ENCODE results near the gene MTREX.

MTREX gene

DNA sequence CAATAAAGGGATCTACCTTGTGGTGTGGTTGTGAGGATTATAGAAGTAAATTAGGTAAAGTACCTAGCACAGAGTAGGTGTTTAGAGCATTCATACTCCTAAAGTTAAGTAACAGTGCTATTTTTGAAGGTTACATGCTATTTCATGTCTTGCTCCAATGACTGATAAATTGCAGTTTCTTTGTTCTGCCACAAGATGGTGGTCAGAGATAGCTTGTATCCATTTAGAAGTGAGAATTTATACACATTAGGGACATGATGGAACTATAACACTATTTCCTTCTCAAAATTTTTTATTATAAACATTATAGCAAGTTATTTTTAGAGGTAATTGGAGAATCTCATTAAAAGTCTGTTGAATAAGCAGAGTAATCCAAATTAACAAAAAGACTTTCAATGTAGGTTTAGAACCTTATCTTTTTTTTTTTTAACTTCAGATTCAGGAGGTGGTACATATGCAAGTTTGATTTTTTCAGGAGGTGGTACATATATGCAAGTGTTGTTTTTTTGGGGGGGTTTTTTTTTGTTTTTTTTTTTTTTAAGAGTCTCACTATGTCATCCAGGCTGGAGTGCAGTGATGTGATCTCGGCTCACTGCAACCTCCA lies 17.1 kb downstream of the MTREX start:
- no peak overlapping the region for H3K4me3 ChIP-seq (ENCODE audit: low read length)
- TF ChIP-seq, protein P1, sequence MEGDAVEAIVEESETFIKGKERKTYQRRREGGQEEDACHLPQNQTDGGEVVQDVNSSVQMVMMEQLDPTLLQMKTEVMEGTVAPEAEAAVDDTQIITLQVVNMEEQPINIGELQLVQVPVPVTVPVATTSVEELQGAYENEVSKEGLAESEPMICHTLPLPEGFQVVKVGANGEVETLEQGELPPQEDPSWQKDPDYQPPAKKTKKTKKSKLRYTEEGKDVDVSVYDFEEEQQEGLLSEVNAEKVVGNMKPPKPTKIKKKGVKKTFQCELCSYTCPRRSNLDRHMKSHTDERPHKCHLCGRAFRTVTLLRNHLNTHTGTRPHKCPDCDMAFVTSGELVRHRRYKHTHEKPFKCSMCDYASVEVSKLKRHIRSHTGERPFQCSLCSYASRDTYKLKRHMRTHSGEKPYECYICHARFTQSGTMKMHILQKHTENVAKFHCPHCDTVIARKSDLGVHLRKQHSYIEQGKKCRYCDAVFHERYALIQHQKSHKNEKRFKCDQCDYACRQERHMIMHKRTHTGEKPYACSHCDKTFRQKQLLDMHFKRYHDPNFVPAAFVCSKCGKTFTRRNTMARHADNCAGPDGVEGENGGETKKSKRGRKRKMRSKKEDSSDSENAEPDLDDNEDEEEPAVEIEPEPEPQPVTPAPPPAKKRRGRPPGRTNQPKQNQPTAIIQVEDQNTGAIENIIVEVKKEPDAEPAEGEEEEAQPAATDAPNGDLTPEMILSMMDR (conservative IDR thresholded peaks at IDR 0.05; ENCODE audit: low read length) = peak; percentile 79
- peak; percentile 68 for DNase-seq (ENCODE audit: low read depth)

DNA sequence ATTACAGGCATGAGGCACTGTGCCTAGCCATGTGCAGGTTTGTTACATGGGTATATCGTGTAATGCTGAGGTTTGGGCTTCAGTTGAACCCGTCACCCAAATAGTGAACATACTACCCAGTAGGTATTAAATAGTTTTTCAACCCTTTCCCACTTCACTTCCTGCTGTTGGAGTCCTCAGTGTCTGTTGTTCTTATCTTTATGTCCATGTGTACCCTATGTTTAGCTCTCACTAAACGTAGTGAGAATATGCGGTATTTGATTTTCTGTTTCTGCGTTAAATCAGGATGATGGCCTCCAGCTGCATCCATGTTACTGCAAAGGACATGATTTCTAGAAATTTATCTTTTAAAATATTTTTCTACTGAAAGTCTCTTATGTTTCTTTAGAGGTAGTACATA lies 17.8 kb downstream of the MTREX start:
- DNase-seq (ENCODE audit: low read depth) = no peak
- TF ChIP-seq, protein P1 (conservative IDR thresholded peaks at IDR 0.05; ENCODE audit: low read length) = no peak
- no peak overlapping the region for H3K4me3 ChIP-seq (ENCODE audit: low read length)

DNA sequence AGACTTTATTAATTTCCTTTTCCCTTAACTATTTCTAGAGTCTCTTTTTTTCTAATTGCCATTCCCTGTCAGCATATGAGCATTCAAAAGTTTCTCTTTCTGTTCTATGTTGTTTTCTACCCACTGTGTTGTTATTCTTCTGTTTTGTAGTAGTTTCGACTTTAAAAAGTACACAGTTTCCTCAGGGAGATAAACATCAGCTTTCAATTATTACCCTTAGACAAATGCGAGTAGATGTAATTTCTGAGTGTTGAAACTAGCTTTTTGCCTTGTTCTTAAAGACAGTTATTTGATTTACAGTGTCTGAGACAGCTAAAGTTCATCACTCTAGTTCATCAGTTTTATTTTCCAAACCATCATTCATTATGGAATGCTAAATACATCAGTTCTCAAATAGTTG lies 19.5 kb downstream of the MTREX start:
- no peak overlapping the region for H3K4me3 ChIP-seq (ENCODE audit: low read length)
- peak; percentile 16 for DNase-seq (ENCODE audit: low read depth)
- TF ChIP-seq, protein P1 (conservative IDR thresholded peaks at IDR 0.05; ENCODE audit: low read length) = no peak

DNA sequence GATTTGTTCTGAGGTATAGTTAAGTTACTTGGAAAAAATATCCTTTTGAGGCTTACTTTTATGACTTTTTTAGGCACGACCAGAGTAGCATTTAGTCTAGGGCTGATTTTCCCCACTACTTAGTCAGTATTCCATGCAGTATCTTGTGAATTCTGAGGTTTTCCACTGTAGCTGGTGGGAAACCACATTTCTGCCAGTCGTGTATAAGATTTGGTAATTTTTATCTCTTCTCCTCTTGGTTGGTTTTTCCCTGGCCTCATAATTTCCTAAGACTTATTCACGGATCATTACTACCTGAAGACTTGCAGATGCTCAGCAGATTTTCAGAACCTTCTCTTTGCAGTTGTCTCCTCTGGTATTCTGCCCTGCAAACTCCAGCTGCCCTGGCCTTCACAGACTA lies 23.5 kb downstream of the MTREX start:
- no peak for DNase-seq (ENCODE audit: low read depth)
- no peak overlapping the region for H3K4me3 ChIP-seq (ENCODE audit: low read length)
- TF ChIP-seq, protein P1 (conservative IDR thresholded peaks at IDR 0.05; ENCODE audit: low read length) = no peak

DNA sequence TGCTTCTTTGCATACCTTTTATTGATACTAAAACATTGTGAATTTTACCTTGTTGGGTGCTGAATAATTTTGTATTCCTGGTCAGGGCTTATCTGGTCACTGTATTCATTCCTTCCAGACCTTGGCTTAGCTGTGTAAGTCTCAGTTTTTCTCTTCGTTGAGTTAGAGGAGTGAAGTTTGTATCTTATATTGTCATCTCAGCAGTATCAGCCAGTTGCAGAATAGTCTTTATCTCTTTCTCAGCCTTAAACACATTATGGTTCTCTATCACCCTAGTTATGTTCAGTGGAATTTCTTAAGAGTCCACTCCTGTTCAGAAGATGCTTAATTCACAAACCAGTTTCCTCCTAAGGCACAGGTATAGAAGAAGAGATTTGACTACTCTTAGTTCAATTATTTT lies 25.2 kb downstream of the MTREX start:
- H3K4me3 ChIP-seq (ENCODE audit: low read length) = no peak overlapping the region
- TF ChIP-seq, protein P1 (conservative IDR thresholded peaks at IDR 0.05; ENCODE audit: low read length) = no peak
- DNase-seq (ENCODE audit: low read depth) = no peak

DNA sequence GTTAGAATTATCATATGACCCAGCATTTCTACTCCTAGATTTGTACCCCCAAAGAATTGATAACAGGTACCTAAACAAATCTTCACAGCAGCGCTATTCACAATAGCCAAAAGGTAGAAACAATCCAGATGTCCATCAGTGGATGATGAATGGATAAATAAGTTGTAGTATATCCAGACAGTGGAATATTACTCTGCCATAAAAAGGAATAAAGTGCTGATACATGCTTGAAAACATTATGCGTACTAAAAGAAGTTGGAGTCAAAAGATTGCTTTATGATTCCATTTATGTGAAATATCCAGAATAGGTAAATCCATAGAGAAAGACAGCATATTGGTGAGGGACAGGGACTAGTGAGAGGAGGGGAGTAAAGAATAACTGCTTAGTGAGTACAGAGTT lies 26.0 kb downstream of the MTREX start:
- TF ChIP-seq, protein P1 (conservative IDR thresholded peaks at IDR 0.05; ENCODE audit: low read length) = no peak
- no peak overlapping the region for H3K4me3 ChIP-seq (ENCODE audit: low read length)
- DNase-seq (ENCODE audit: low read depth) = no peak

DNA sequence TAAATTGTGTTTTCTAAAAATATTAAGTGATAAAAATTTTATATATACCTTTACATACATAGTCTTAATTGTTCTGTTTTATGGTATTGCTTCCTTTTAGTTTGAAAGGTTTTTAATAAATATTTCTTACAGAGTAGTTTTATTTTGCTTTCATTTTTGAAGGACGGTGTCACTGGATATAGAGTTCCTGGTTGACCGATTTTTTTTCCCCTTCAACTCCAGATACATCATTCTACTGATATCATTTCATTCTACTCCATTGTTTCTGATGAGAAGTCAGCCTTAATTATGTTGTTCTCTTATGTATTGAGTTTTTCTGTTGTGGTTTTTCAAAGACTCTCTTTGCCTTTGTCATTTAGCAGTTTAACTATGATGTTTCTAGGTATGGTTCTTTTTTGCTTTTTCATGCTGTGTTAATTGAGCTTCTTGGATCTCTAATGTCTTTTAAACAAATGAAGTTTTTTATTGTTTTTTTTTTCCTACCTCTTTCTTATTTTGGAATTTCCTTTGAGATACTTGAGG lies 30.4 kb downstream of the MTREX start:
- DNase-seq (ENCODE audit: low read depth) = no peak
- TF ChIP-seq, protein P1 (conservative IDR thresholded peaks at IDR 0.05; ENCODE audit: low read length) = no peak
- H3K4me3 ChIP-seq (ENCODE audit: low read length) = no peak overlapping the region

Data from AG10803 (cell line).